Gastrocnemius medialis (tissue), 4 donors: ENCODE data around the gene DDX5. TPM values are rescaled to one million over a fixed set of nuclear protein-coding genes. Genes with fewer than 3 reads are reported as not detected.
"Not testable (repeated sequence)": the region's sequence is repeated elsewhere in the genome, so short reads cannot be mapped to it uniquely, and the experiment has no call there.

Experiments
- ATAC-seq, 2 donors: fragments of 150-250 bp; one replicate each; pipeline ENCODE4 v1.9.1; 2016
- DNase-seq, 2 donors: peaks; one replicate each; pipeline ENCODE4 v3.0.0-alpha.2; 2019
- H3K27ac ChIP-seq, 4 donors: fragments of 200-600 bp; sonication (generic); 1 replicate in 1 of 4; 2 replicates in 3 of 4; pipeline ENCODE4 v1.5.1; 2016 to 2018; ENCODE audit warnings: mild to moderate bottlenecking in 2 of 4, moderate library complexity in 1 of 4
- H3K27me3 ChIP-seq, 3 donors: fragments of 200-600 bp; sonication (generic) in 2 of 3; 1 replicate in 1 of 3; 2 replicates in 2 of 3; pipeline versions ENCODE4 v1.5.1 to v1.6.0; 2016 to 2019; ENCODE audit warnings: mild to moderate bottlenecking in 1 of 3, moderate library complexity in 1 of 3
- H3K36me3 ChIP-seq, 2 donors: fragments of 200-600 bp; sonication (generic) in 1 of 2; one replicate each; pipeline ENCODE4 v1.5.1; 2017 to 2018
- H3K4me1 ChIP-seq, 2 donors: fragments of 200-600 bp; sonication (generic) in 1 of 2; one replicate each; pipeline ENCODE4 v1.5.1; 2016 to 2017; ENCODE audit warnings: mild to moderate bottlenecking in 2 of 2
- H3K4me3 ChIP-seq, 4 donors: fragments of 200-600 bp; sonication (generic) in 3 of 4; 1 replicate in 1 of 4; 2 replicates in 3 of 4; pipeline ENCODE4 v1.5.1; 2016 to 2019; ENCODE audit warnings: mild to moderate bottlenecking in 2 of 4
- H3K9me3 ChIP-seq, 3 donors: fragments of 200-600 bp; sonication (generic) in 2 of 3; 1 replicate in 1 of 3; 2 replicates in 2 of 3; pipeline ENCODE4 v1.5.1; 2016 to 2019
- CTCF ChIP-seq, 5 experiments: fragments of 450-650 bp in 3 of 5; fragments of 200-600 bp in 2 of 5; sonication (generic) in 2 of 5; IDR thresholded peaks in 4 of 5; conservative IDR thresholded peaks in 1 of 5; 1 replicate in 4 of 5; 2 replicates in 1 of 5; pipeline ENCODE4 v1.5.1; 2016 to 2019; ENCODE audit warnings: antibody characterized with exemption in 5 of 5, mild to moderate bottlenecking in 3 of 5, moderate library complexity in 3 of 5
- POLR2A ChIP-seq, 2 donors: fragments of 450-650 bp; IDR thresholded peaks; one replicate each; pipeline ENCODE4 v1.6.1; 2017; ENCODE audit warnings: antibody characterized with exemption in 2 of 2, mild to moderate bottlenecking in 2 of 2, moderate library complexity in 2 of 2
- in situ Hi-C, 4 donors: fragments of 200-750 bp; cut with MboI; loops; one replicate each; pipeline versions ENCODE4 v1.15.0 to v1.8.0; 2017; ENCODE audit warnings: low sequenced_read_pairs in 4 of 4
- intact Hi-C: fragments of 100-400 bp; cut with DNase I; formaldehyde crosslinking; loops from one replicate; pipeline ENCODE4 v1.15.1; 2023; ENCODE audit warnings: low total_unique reads
- total RNA-seq, 4 donors: library from RNA; depleted of rRNA; stranded (reverse); fragments of >200 nt; gene quantifications; one replicate each; pipeline versions ENCODE4 v1.1.0 to v1.2.3, GENCODE V29; 2016

Gene DDX5
- total RNA-seq, 4 donors from 2014 or later, result 450 to 771 (median 541) TPM

- in situ Hi-C loops (no loop called here), intact Hi-C loops (loop anchor here (1.0 to 2.0 kb wide), 2 partner anchors 9 to 77 kb away; partner anchors contain the start of genes CEP95 and DDX5)
- TF ChIP-seq CTCF (IDR thresholded peaks at IDR 0.05 in 4 of 5, conservative IDR thresholded peaks at IDR 0.05 in 1 of 5) (no peak), POLR2A (IDR thresholded peaks at IDR 0.05) (no peak)
These were observed 8.5 kb downstream of the DDX5 start for GRCh38 chr17:64497565-64498035.

GRCh38 chr17:64496786-64497564 is 9.1 kb downstream of the DDX5 start, which contains the start of gene POLG2:
TSS of gene POLG2 (minus strand) at chr17:64497054. CDS start at chr17:64496968, 86 bp downstream.
- peak; percentile 81 to 91 for DNase-seq
- peak; percentile 43 to 61 (median 50) for TF ChIP-seq CTCF (IDR thresholded peaks at IDR 0.05 in 4 of 5, conservative IDR thresholded peaks at IDR 0.05 in 1 of 5)
- peak; percentile 41 to 52 for TF ChIP-seq POLR2A (IDR thresholded peaks at IDR 0.05)
- Histone ChIP-seq H3K27me3 (no peaks in the 10 kb centered on the region), H3K9me3 (no peaks in the 10 kb centered on the region), H3K36me3 (peaks cover 0 to 49% of the 10 kb centered on the region in 2 donors), H3K4me1 (peaks cover 19 to 44% of the 10 kb centered on the region in 2 donors), H3K4me3 (peak within 1 kb of the TSS; percentile 72 to 86 (median 77)), H3K27ac (peak within 1 kb of the TSS; percentile 78 to 86 (median 82))
- in situ Hi-C loops, result no loop called here
- intact Hi-C loops, result loop anchor here (1.0 to 2.0 kb wide), 2 partner anchors 9 to 76 kb away; partner anchors contain the start of genes CEP95 and DDX5
- ATAC-seq, result peak; percentile 93 to 94

More at GRCh38 chr17:64497565-64498035, 8.5 kb downstream of the DDX5 start:
- DNase-seq (no peak), ATAC-seq (no peak)
- H3K9me3 ChIP-seq, result no peaks in the 10 kb centered on the region
- H3K36me3 ChIP-seq, result peaks cover under 1 to 53% of the 10 kb centered on the region in 2 donors
- peaks cover 21 to 49% of the 10 kb centered on the region in 2 donors for H3K4me1 ChIP-seq
- H3K27me3 ChIP-seq, result no peaks in the 10 kb centered on the region
- peak overlapping the region; percentile 72 to 86 (median 77) for H3K4me3 ChIP-seq
- H3K27ac ChIP-seq, result peak overlapping the region; percentile 78 to 86 (median 82)

- Histone ChIP-seq H3K27ac (peak overlapping the region; percentile 78 to 86 (median 82)), H3K4me1 (peaks cover 19 to 43% of the 10 kb centered on the region in 2 donors), H3K36me3 (peaks cover 0 to 44% of the 10 kb centered on the region in 2 donors), H3K27me3 (no peaks in the 10 kb centered on the region), H3K9me3 (no peaks in the 10 kb centered on the region), H3K4me3 (peak overlapping the region; percentile 72 to 86 (median 77))
- DNase-seq, result no peak
- TF ChIP-seq POLR2A (IDR thresholded peaks at IDR 0.05) (no peak), CTCF (IDR thresholded peaks at IDR 0.05 in 4 of 5, conservative IDR thresholded peaks at IDR 0.05 in 1 of 5) (no peak)
- in situ Hi-C loops, result no loop called here
- intact Hi-C loops, result loop anchor here (2.0 kb wide), 1 partner anchor 76 kb away; no protein-coding TSS in a partner anchor
- ATAC-seq, result peak in 1 of 2 donors; percentile 5
These were observed 9.7 kb downstream of the DDX5 start for GRCh38 chr17:64496348-64496785.

- in situ Hi-C loops, H3K27ac ChIP-seq, intact Hi-C loops, H3K4me3 ChIP-seq, DNase-seq, H3K27me3 ChIP-seq, H3K9me3 ChIP-seq, ATAC-seq: not testable (repeated sequence)
- Histone ChIP-seq H3K4me1 (peaks cover 19 to 43% of the 10 kb centered on the region in 2 donors), H3K36me3 (peaks cover 0 to 42% of the 10 kb centered on the region in 2 donors)
These were observed 10.8 kb downstream of the DDX5 start for GRCh38 chr17:64495300-64495699.

- Histone ChIP-seq H3K4me3 (no peak overlapping the region), H3K4me1 (peaks cover 19 to 32% of the 10 kb centered on the region in 2 donors), H3K27me3 (no peaks in the 10 kb centered on the region), H3K9me3 (no peaks in the 10 kb centered on the region), H3K27ac (no peak overlapping the region), H3K36me3 (peaks cover 0 to 40% of the 10 kb centered on the region in 2 donors)
- ATAC-seq (no peak), DNase-seq (no peak)
- in situ Hi-C loops (no loop called here), intact Hi-C loops (no loop called here)
- TF ChIP-seq POLR2A (IDR thresholded peaks at IDR 0.05) (no peak), CTCF (IDR thresholded peaks at IDR 0.05 in 4 of 5, conservative IDR thresholded peaks at IDR 0.05 in 1 of 5) (no peak)
These were observed 12.0 kb downstream of the DDX5 start for GRCh38 chr17:64494121-64494520.
